ENCODE measurements around the gene ALDOA.

Gene ALDOA

DNA sequence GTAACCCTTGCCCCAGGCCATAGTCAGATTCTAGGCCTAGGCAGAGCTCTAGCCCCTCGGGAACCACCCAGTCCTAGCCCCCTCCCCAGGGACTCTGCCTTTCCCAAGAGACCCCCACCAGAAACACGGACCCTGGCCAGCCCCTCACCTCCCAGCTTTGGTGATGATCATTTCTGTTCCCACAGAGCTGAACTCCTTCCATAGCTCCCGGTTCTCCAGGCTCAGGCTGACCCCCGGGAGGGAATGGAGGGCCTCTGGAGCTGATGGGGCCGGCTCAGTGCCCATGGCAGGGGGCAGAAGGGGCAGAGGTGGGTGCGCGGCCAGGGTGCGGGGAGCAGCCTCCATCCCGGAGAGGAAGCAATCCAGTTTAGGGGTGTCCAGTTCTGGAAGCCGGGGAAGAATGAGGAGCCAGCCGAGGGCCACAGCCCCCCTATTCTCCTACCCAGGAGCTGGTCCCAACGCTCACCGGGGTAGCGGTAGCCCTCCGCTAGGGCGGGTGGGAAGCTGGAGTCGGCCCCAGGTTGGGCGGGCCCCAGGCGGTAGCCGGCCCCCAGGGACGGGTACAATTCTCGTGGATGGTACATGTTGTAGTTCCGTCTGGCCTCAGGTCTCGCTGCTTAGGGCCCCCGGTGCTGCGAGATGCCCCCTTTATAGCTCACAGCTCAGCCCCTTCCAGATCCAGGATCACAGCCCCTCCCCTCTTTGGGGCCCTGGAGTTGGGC lies 25.2 kb downstream of the ALDOA start:
- TF ChIP-seq, protein P1, sequence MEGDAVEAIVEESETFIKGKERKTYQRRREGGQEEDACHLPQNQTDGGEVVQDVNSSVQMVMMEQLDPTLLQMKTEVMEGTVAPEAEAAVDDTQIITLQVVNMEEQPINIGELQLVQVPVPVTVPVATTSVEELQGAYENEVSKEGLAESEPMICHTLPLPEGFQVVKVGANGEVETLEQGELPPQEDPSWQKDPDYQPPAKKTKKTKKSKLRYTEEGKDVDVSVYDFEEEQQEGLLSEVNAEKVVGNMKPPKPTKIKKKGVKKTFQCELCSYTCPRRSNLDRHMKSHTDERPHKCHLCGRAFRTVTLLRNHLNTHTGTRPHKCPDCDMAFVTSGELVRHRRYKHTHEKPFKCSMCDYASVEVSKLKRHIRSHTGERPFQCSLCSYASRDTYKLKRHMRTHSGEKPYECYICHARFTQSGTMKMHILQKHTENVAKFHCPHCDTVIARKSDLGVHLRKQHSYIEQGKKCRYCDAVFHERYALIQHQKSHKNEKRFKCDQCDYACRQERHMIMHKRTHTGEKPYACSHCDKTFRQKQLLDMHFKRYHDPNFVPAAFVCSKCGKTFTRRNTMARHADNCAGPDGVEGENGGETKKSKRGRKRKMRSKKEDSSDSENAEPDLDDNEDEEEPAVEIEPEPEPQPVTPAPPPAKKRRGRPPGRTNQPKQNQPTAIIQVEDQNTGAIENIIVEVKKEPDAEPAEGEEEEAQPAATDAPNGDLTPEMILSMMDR (IDR thresholded peaks at IDR 0.05; ENCODE audit: insufficient read depth, low read length, poor library complexity, severe bottlenecking), result no peak
- Histone ChIP-seq H3K4me3 (replicated peaks; ENCODE audit: low read depth, low read length) (no peak overlapping the region), H3K27me3 (replicated peaks; ENCODE audit: control insufficient read depth, insufficient read depth, low read length) (no peaks in the 10 kb centered on the region), H3K36me3 (ENCODE audit: control insufficient read depth, insufficient read depth, low read length) (peaks cover 5% of the 10 kb centered on the region)
- DNase-seq (ENCODE audit: extremely low read depth, insufficient read length), result no peak

DNA sequence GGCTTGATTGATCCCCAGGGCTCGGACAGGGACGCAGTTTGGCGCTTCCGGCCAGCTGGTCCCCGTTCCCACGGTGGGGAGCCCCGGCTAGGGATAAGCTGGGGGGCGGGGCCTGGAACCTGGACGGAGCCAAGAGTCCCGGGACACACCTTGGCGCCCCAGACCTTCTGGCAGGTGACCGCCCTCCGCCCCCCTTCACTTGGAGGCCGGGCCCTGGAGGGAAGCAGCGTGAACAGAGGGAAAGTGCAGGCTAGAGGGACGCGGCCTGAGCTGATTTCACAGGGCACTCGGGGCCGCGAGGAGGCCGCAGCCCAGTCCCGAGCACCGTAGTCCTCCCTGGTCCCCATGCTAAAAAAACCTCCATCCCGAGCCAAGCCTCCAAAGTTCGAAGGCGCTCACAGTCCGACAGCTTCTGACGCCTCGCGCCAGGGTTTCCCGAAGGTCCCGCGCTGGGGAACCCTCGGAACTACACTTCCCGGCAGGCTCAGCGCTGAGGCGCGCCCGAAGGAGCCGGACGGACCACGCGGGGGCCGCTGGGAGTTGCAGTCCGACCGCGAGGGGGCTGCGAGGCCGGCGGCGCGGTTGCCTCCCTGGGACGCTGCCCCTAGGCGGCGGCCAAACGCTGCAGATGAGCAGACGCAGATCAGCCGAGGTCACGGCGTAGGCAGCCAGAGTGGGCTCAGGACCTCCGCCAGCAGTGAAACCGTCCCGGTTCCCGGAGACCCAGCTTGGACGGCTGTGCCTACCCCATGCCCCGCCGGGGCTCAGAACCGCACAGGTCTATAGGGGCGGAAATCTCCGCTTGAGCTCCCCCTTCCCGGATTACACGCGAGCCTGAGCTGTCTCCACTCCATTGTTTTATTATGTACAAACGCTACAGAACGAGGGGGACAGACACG lies 26.2 kb downstream of the ALDOA start, which contains the start of gene TBX6:
Gene TBX6, minus strand, starts transcription at position 451 of the 899 bp plus-strand sequence. CDS start 731 bp downstream, outside the sequence.
- Histone ChIP-seq H3K27me3 (replicated peaks; ENCODE audit: control insufficient read depth, insufficient read depth, low read length) (no peaks in the 10 kb centered on the region), H3K4me3 (replicated peaks; ENCODE audit: low read depth, low read length) (peak within 1 kb of the TSS; percentile 59), H3K36me3 (ENCODE audit: control insufficient read depth, insufficient read depth, low read length) (peaks cover 1% of the 10 kb centered on the region)
- TF ChIP-seq, protein P1 (IDR thresholded peaks at IDR 0.05; ENCODE audit: insufficient read depth, low read length, poor library complexity, severe bottlenecking), result peak; percentile 83
- peak; percentile 96 for DNase-seq (ENCODE audit: extremely low read depth, insufficient read length)

DNA sequence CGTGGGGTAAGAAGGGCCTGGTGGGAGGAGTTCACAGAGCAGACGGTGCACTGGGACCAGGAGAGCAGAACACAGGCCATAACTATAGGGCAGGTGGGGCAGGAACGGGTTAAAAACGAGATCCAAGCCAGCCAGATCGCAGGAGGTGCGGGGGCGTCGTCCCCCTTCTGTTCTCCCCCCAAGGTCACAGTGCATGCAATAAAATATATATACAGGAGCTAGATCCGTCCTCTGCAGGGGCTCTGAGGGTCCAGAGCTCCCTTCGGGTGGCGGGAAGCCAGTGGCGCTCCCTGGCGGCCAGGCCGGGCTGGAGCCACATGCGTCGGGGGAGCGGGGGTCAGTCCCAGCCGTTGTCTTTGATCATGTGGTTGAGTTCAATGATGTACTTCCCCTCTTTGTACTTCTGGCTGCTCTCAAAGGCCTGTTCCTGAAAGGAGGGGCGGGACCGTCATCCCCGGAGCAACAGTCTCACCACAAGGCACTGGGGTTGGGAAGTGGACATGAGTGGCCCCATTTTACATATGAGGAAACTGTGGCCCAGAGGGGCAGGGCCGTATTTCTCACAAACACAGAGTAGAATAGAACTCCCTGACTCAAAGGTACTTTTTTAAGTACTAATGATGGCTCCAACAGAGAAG lies 26.9 kb downstream of the ALDOA start:
- TF ChIP-seq, protein P1 (IDR thresholded peaks at IDR 0.05; ENCODE audit: insufficient read depth, low read length, poor library complexity, severe bottlenecking), result peak; percentile 97
- peak; percentile 93 for DNase-seq (ENCODE audit: extremely low read depth, insufficient read length)
- Histone ChIP-seq H3K4me3 (replicated peaks; ENCODE audit: low read depth, low read length) (peak overlapping the region; percentile 59), H3K36me3 (ENCODE audit: control insufficient read depth, insufficient read depth, low read length) (peaks cover 1% of the 10 kb centered on the region; the same call in 1 of the 2 replicates), H3K27me3 (replicated peaks; ENCODE audit: control insufficient read depth, insufficient read depth, low read length) (no peaks in the 10 kb centered on the region)

DNA sequence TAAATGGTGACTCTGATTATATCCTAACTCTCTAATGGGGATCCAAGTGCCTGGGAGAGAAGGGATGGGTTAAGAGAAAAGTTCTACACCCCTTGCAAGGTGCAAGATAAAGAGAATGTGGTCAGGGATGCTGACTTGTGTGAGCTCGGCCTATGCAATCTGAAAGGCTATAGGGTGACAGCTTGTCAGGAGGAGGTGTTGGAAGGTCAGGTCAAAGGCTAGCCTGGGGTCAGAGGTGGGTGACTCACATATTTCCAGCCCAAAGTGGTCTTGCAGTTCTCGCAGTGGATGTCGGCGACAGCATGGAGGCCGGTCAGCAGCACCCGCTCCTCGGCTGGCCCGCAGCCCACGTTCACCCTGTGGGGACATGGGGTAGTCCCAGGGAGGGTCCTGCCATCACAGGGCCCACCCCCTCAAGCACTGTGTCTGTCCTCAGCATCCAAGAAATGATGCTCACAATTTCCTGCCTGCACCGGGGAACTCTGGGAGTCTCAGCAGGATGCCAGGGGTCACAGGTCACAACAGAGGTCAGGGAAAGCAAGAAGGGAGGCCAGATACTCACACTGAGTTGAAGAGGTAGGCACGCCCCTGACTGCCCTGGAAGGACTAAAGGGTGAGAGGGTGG lies 29.1 kb downstream of the ALDOA start:
- Histone ChIP-seq H3K36me3 (ENCODE audit: control insufficient read depth, insufficient read depth, low read length) (peaks cover 1% of the 10 kb centered on the region; the same call in 1 of the 2 replicates), H3K27me3 (replicated peaks; ENCODE audit: control insufficient read depth, insufficient read depth, low read length) (no peaks in the 10 kb centered on the region), H3K4me3 (replicated peaks; ENCODE audit: low read depth, low read length) (peak overlapping the region; percentile 74)
- no peak for DNase-seq (ENCODE audit: extremely low read depth, insufficient read length)
- TF ChIP-seq, protein P1 (IDR thresholded peaks at IDR 0.05; ENCODE audit: insufficient read depth, low read length, poor library complexity, severe bottlenecking), result no peak
